VCaP (cell line): ENCODE data around the gene CASQ1.

ENCODE experiments used
- H3K27ac ChIP-seq: fragments of 450-650 bp; 2 replicates; pipeline ENCODE4 v1.5.1; 2017
- CTCF ChIP-seq: fragments of 450-650 bp; conservative IDR thresholded peaks from 2 replicates; pipeline ENCODE4 v1.5.1; 2017; ENCODE audit warnings: mild to moderate bottlenecking, moderate library complexity

The CASQ1 gene

GRCh38 chr1:160189649-160190625 is at the start of gene CASQ1:
Gene CASQ1 (plus strand): TSS chr1:160190575. CDS start chr1:160190752, 177 bp downstream.
- no peak within 1 kb of the TSS for H3K27ac ChIP-seq
- no peak for TF ChIP-seq CTCF

GRCh38 chr1:160143695-160144094 is 46.7 kb upstream of the CASQ1 start:
- TF ChIP-seq CTCF, result no peak
- no peak overlapping the region for H3K27ac ChIP-seq

- no peak for TF ChIP-seq CTCF
- H3K27ac ChIP-seq, result no peak overlapping the region
Observed at GRCh38 chr1:160144921-160145320, 45.5 kb upstream of the CASQ1 start.

GRCh38 chr1:160146107-160146506 is 44.3 kb upstream of the CASQ1 start:
- no peak overlapping the region for H3K27ac ChIP-seq
- no peak for TF ChIP-seq CTCF

GRCh38 chr1:160148121-160148520 is 42.3 kb upstream of the CASQ1 start:
- no peak overlapping the region for H3K27ac ChIP-seq
- TF ChIP-seq CTCF, result no peak

- TF ChIP-seq CTCF, result no peak
- no peak overlapping the region for H3K27ac ChIP-seq
Observed at GRCh38 chr1:160149233-160149632, 41.1 kb upstream of the CASQ1 start.

- TF ChIP-seq CTCF, result no peak
- H3K27ac ChIP-seq, result no peak overlapping the region
Observed at GRCh38 chr1:160149716-160150115, 40.7 kb upstream of the CASQ1 start.
